GM15510 (cell line): ENCODE measurements around the gene BGN.

Source experiments
- POLR2A ChIP-seq: IDR thresholded peaks from 3 replicates; pipeline ENCODE4 v1.6.1; 2011; ENCODE audit warnings: borderline replicate concordance; ENCODE audit not compliant: insufficient read length; ENCODE audit errors: extremely low read depth

BGN gene

GRCh38 chrX:153500676-153501280 lies 6.0 kb downstream of the BGN start:
- no peak for TF ChIP-seq POLR2A

GRCh38 chrX:153501530-153501929 lies 6.8 kb downstream of the BGN start:
- no peak for TF ChIP-seq POLR2A

GRCh38 chrX:153502131-153502530 lies 7.4 kb downstream of the BGN start:
- no peak for TF ChIP-seq POLR2A

- TF ChIP-seq POLR2A: no peak
Measured at GRCh38 chrX:153502796-153503195, 8.0 kb downstream of the BGN start.

- no peak for TF ChIP-seq POLR2A
Measured at GRCh38 chrX:153504445-153505016, 9.8 kb downstream of the BGN start.

- no peak for TF ChIP-seq POLR2A
Measured at GRCh38 chrX:153505361-153505760, 10.6 kb downstream of the BGN start.

- TF ChIP-seq POLR2A: no peak
Measured at GRCh38 chrX:153507484-153508178, 12.9 kb downstream of the BGN start.

GRCh38 chrX:153509592-153509991 lies 14.8 kb downstream of the BGN start:
- TF ChIP-seq POLR2A: no peak

- no peak for TF ChIP-seq POLR2A
Measured at GRCh38 chrX:153510383-153510782, 15.6 kb downstream of the BGN start.

- TF ChIP-seq POLR2A: no peak
Measured at GRCh38 chrX:153511784-153512500, 17.2 kb downstream of the BGN start.

- no peak for TF ChIP-seq POLR2A
Measured at GRCh38 chrX:153512501-153512893, 17.7 kb downstream of the BGN start.

GRCh38 chrX:153513265-153513664 lies 18.5 kb downstream of the BGN start:
- no peak for TF ChIP-seq POLR2A

- TF ChIP-seq POLR2A: no peak
Measured at GRCh38 chrX:153514259-153514658, 19.5 kb downstream of the BGN start.

- no peak for TF ChIP-seq POLR2A
Measured at GRCh38 chrX:153515435-153515834, 20.7 kb downstream of the BGN start.

GRCh38 chrX:153516073-153516472 lies 21.3 kb downstream of the BGN start:
- TF ChIP-seq POLR2A: no peak

GRCh38 chrX:153517423-153517822 lies 22.6 kb downstream of the BGN start, which contains the start of gene ATP2B3:
Gene ATP2B3 (plus strand): TSS chrX:153517642. CDS start chrX:153536248, 18,606 bp downstream.
- no peak for TF ChIP-seq POLR2A
